Lung (tissue), 12 donors: ENCODE measurements around the gene IFNE. TPM values are rescaled to one million over a fixed set of nuclear protein-coding genes. Genes with fewer than 3 reads are reported as not detected.

Source experiments
- ATAC-seq: fragments of 200-7000 bp; cut with Tn5 transposase; one replicate; pipeline ENCODE4 v1.9.1; 2020; ENCODE audit warnings: moderate number of reproducible peaks; ENCODE audit not compliant: insufficient read depth, low FRiP score
- DNase-seq, 3 donors: peaks; one replicate each; pipeline ENCODE4 v3.0.0-alpha.2; 2013 to 2017
- H3K27ac ChIP-seq, 2 donors: one replicate each; pipeline ENCODE4 v1.5.1; 2013; ENCODE audit warnings: mild to moderate bottlenecking in 2 of 2, moderate library complexity in 2 of 2, control low read depth in 1 of 2, inconsistent platforms in 1 of 2, low read depth in 1 of 2, low read length in 1 of 2
- H3K27me3 ChIP-seq, 3 donors: one replicate each; pipeline ENCODE4 v1.5.1; 2013; ENCODE audit warnings: low read length in 2 of 3; ENCODE audit not compliant: control insufficient read depth in 3 of 3, insufficient read depth in 3 of 3
- H3K36me3 ChIP-seq, 4 donors: one replicate each; pipeline ENCODE4 v1.5.1; 2013; ENCODE audit warnings: low read length in 4 of 4, mild to moderate bottlenecking in 1 of 4, moderate library complexity in 1 of 4; ENCODE audit not compliant: control insufficient read depth in 4 of 4, insufficient read depth in 4 of 4
- H3K4me1 ChIP-seq, 5 donors: one replicate each; pipeline ENCODE4 v1.5.1; 2013; ENCODE audit warnings: low read length in 5 of 5, mild to moderate bottlenecking in 2 of 5, moderate library complexity in 1 of 5; ENCODE audit not compliant: control insufficient read depth in 5 of 5, insufficient read depth in 5 of 5
- H3K4me3 ChIP-seq: one replicate; pipeline ENCODE4 v1.5.1; 2013; ENCODE audit warnings: mild to moderate bottlenecking, control low read depth, moderate library complexity
- H3K9ac ChIP-seq, 2 donors: one replicate each; pipeline ENCODE4 v1.5.1; 2013; ENCODE audit warnings: low read length in 2 of 2, control low read depth in 1 of 2; ENCODE audit not compliant: insufficient read depth in 1 of 2
- H3K9me3 ChIP-seq, 4 donors: one replicate each; pipeline ENCODE4 v1.5.1; 2013; ENCODE audit warnings: low read length in 3 of 4, mild to moderate bottlenecking in 1 of 4, moderate library complexity in 1 of 4; ENCODE audit not compliant: control insufficient read depth in 4 of 4, insufficient read depth in 3 of 4
- WGBS, 2 donors: extraction: QIAGEN DNeasy Blood & Tissue Kit; methylation state at CpG; one replicate each; pipeline ENCODE4 v1.1.7; 2013; 5-methylcytosine and 5-hydroxymethylcytosine counted together
- polyA plus RNA-seq, 2 donors: library from polyadenylated mRNA; stranded (reverse); fragments of 200-250 nt; gene quantifications; one replicate each; pipeline ENCODE4 v1.2.1, GENCODE V29; 2013
- total RNA-seq, 2 donors: library from RNA; depleted of rRNA in 1 of 2; stranded (reverse); fragments of >200 nt in 1 of 2; gene quantifications; one replicate each; pipeline ENCODE4 v1.2.1, GENCODE V29; 2014 to 2021
- TF ChIP-seq, protein P1 (sequence below): IDR thresholded peaks from 2 replicates; pipeline ENCODE4 v1.5.1; 2012; ENCODE audit warnings: mild to moderate bottlenecking; ENCODE audit errors: control extremely low read depth, extremely low read depth
- donor health status: control.
- donor health status: control.
- donor health status: Bipolar disorder and iron deficiency.
- donor health status: healthy.
- donor health status: DM: yes; HTN: yes; CAD: no.

The IFNE gene
- total and polyA plus RNA-seq, 4 donors: 0.20 TPM; not detected in 3

DNA sequence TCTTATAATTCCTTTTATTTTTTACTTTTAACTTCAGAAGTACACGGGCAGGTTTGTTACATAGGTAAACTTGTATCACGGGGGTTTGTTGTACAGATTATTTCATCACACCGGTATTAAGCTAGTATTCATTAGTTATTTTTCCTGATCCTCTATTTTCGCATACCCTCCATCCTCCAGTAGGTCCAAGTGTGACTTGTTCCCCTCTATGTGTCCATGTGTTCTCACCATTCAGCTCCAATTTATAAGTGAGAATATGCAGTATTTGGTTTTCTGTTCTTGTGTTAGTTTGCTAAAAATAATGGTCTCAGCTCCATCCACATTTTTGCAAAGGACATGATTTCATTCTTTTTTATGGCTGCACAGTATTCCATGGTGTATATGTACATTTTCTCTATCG is 43.1 kb upstream of the IFNE start:
- TF ChIP-seq, protein P1, sequence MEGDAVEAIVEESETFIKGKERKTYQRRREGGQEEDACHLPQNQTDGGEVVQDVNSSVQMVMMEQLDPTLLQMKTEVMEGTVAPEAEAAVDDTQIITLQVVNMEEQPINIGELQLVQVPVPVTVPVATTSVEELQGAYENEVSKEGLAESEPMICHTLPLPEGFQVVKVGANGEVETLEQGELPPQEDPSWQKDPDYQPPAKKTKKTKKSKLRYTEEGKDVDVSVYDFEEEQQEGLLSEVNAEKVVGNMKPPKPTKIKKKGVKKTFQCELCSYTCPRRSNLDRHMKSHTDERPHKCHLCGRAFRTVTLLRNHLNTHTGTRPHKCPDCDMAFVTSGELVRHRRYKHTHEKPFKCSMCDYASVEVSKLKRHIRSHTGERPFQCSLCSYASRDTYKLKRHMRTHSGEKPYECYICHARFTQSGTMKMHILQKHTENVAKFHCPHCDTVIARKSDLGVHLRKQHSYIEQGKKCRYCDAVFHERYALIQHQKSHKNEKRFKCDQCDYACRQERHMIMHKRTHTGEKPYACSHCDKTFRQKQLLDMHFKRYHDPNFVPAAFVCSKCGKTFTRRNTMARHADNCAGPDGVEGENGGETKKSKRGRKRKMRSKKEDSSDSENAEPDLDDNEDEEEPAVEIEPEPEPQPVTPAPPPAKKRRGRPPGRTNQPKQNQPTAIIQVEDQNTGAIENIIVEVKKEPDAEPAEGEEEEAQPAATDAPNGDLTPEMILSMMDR: no peak
- Histone ChIP-seq H3K9me3 (no peaks in the 10 kb centered on the region), H3K4me3 (no peak overlapping the region), H3K27ac (no peak overlapping the region), H3K27me3 (no peaks in the 10 kb centered on the region), H3K36me3 (no peaks in the 10 kb centered on the region), H3K4me1 (no peaks in the 10 kb centered on the region), H3K9ac (no peak overlapping the region)
- ATAC-seq (no peak), DNase-seq (no peak)
- 94% methylated on average over 5 of the region's 5 CpGs for WGBS, 2 donors

DNA sequence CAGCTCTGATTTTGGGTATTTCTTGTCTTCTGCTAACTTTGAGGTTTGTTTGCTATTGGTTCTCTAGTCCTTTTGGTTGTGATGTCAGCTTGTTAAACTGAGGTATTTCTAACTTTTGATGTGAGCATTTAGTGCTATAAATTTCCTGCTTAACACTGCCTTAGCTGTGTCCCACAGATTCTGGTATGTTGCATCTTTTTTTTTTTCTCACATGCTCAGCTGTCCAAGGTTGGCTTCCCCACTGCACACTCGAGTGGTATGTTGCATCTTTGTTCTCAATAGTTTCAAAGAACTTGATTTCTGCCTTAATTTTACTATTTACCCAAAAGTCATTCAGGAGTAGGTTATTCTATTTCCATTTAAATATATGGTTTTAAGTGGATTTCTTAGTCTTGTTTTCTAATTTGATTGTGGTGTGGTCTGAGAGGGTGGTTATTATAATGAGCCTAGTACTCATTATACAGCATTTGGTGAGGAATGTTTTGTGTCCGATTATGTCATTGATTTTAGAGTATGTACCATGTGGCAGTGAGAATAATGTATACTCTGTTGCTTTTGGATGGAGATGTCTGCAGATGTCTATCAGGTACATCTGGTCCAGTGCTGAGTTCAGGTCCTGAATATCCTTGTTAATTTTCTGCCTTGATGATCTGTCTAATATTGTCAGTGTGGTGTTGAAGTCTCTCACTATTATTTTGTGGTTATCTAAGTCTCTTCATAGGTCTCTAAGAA is 42.2 kb upstream of the IFNE start:
- TF ChIP-seq, protein P1: no peak
- ATAC-seq (no peak), DNase-seq (no peak)
- Histone ChIP-seq H3K9ac (no peak overlapping the region), H3K4me3 (no peak overlapping the region), H3K36me3 (no peaks in the 10 kb centered on the region), H3K27me3 (no peaks in the 10 kb centered on the region), H3K27ac (no peak overlapping the region), H3K4me1 (no peaks in the 10 kb centered on the region), H3K9me3 (no peaks in the 10 kb centered on the region)
- 78 to 84% methylated on average over 2 of the region's 2 CpGs for WGBS, 2 donors

DNA sequence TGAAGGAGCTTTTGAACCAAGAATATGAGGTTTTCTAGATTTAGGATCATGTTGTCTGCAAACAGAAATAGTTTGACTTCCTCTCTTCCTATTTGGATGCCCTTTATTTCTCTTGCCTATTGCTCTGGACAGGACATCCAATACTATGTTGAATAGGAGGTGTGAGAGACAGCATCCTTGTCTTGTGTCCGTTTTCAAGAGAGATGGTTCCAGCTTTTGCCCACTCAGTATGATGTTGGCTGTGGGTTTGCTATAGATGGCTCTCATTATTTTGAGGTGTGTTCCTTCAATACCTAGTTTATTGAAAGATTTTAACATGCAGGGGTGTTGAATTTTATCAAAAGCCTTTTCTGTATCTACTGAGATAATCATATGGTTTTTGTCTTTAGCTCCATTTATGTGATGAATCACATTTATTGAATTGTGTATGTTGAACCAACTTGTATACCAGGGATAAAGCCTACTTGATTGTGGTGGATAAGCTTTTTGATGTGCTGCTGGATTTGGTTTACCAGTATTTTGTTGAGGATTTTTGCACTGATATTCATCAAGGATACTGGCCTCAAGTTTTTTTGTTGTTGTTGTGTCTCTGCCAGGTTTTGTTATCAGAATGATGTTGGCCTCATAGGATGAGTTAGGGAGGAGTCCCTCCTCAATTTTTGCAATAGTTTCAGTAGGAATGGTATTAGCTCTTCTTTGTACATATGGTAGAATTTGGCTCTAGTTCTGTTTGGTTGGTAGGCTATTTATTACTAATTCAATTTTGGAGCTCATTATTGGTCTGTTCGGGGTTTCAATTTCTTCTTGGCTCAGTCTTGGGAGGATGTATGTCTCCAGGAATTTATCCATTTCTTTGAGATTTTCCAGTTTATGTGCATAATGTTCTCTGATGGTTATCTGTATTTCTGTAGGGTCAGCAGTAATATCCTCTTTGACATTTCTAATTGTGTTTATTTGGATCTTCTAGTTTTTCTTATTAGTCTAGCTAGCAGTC is 41.2 kb upstream of the IFNE start:
- no peaks in the 10 kb centered on the region for H3K27me3 ChIP-seq
- H3K9ac ChIP-seq: no peak overlapping the region
- H3K9me3 ChIP-seq: no peaks in the 10 kb centered on the region
- no peak for ATAC-seq
- H3K4me3 ChIP-seq: no peak overlapping the region
- H3K4me1 ChIP-seq: no peaks in the 10 kb centered on the region
- DNase-seq: no peak
- no peaks in the 10 kb centered on the region for H3K36me3 ChIP-seq
- H3K27ac ChIP-seq: no peak overlapping the region
- TF ChIP-seq, protein P1: no peak
- WGBS, 2 donors: 85 to 92% methylated on average over 2 of the region's 2 CpGs
